Measurements from ENCODE around the gene HTATSF1. TPM values are rescaled to one million over a fixed set of nuclear protein-coding genes. Genes with fewer than 3 reads are reported as not detected.

The HTATSF1 gene
- polyA plus RNA-seq, 1 of the 3 experiments (the other 2 are of a cell fraction) = 2.7 TPM

GRCh38 chrX:136467303-136467702 is 30.1 kb upstream of the HTATSF1 start:
- no peaks in the 10 kb centered on the region for H3K9me3 ChIP-seq
- WGBS (ENCODE audit: low lambda C conversion rate) = 6% methylated on average over 3 of the region's 3 CpGs
- no peak overlapping the region for H3K4me2 ChIP-seq

GRCh38 chrX:136468391-136469103 is 28.8 kb upstream of the HTATSF1 start:
- POLR2A ChIA-PET = no interaction called here
- TF ChIP-seq SIN3A (IDR thresholded peaks at IDR 0.05; ENCODE audit: borderline replicate concordance, low read depth, low read length) (no peak), GATA2 (CRISPR knock-in tag; IDR thresholded peaks at IDR 0.05) (no peak)
- Histone ChIP-seq H3K4me2 (no peak overlapping the region), H3K27ac (ENCODE audit: low read depth in 2 of 2, low read length in 1 of 2) (no peak overlapping the region), H3K9me3 (no peaks in the 10 kb centered on the region), H4K20me1 (ENCODE audit: insufficient read depth) (no peaks in the 10 kb centered on the region), H3K9ac (no peak overlapping the region), H3K9me2 (no peaks in the 10 kb centered on the region), H3K27me3 (ENCODE audit: insufficient read depth) (no peaks in the 10 kb centered on the region; the same call in 1 of the 2 replicates), H3F3A (replicated peaks; ENCODE audit: insufficient read depth) (no peaks in the 10 kb centered on the region), H2AFZ (ENCODE audit: low read depth) (no peak overlapping the region), H3K36me3 (replicated peaks in 1 of 2; ENCODE audit: control insufficient read depth in 1 of 2, insufficient read depth in 2 of 2, low read length in 1 of 2) (no peaks in the 10 kb centered on the region), H3K4me1 (ENCODE audit: control insufficient read depth in 1 of 2, insufficient read depth in 2 of 2, low read depth in 1 of 2, low read length in 1 of 2) (no peaks in the 10 kb centered on the region), H3K4me3 (ENCODE audit: low read depth in 2 of 2, low read length in 1 of 2) (no peak overlapping the region), H3K79me2 (ENCODE audit: insufficient read depth) (no peaks in the 10 kb centered on the region)
- WGBS (ENCODE audit: low lambda C conversion rate) = 41% methylated on average over 2 of the region's 2 CpGs
- CTCF ChIA-PET = no interaction called here
- DNase-seq = no peak

More at GRCh38 chrX:136467303-136467702, 30.1 kb upstream of the HTATSF1 start:
- no peak overlapping the region for H3K27ac ChIP-seq (ENCODE audit: low read depth in 2 of 2, low read length in 1 of 2)
- no peak overlapping the region for H2AFZ ChIP-seq (ENCODE audit: low read depth)
- no peak for TF ChIP-seq GATA2 (CRISPR knock-in tag; IDR thresholded peaks at IDR 0.05)
- no peak for TF ChIP-seq PBX3 (IDR thresholded peaks at IDR 0.05)
- no peak for TF ChIP-seq FOSL2 (IDR thresholded peaks at IDR 0.05; ENCODE audit: borderline replicate concordance, low read depth)
- TF ChIP-seq EZH2phosphoT487 (IDR thresholded peaks at IDR 0.05; ENCODE audit: borderline replicate concordance, low read depth) = no peak
- no peak for TF ChIP-seq RCOR1 (IDR thresholded peaks at IDR 0.05; ENCODE audit: low read length)
- POLR2A ChIA-PET = no interaction called here
- H4K20me1 ChIP-seq (ENCODE audit: insufficient read depth) = no peaks in the 10 kb centered on the region
- H3K4me3 ChIP-seq (ENCODE audit: low read depth in 2 of 2, low read length in 1 of 2) = no peak overlapping the region
- H3F3A ChIP-seq (replicated peaks; ENCODE audit: insufficient read depth) = no peaks in the 10 kb centered on the region
- H3K4me1 ChIP-seq (ENCODE audit: control insufficient read depth in 1 of 2, insufficient read depth in 2 of 2, low read depth in 1 of 2, low read length in 1 of 2) = no peaks in the 10 kb centered on the region
- no peaks in the 10 kb centered on the region for H3K79me2 ChIP-seq (ENCODE audit: insufficient read depth)
- no peak for DNase-seq
- H3K36me3 ChIP-seq (replicated peaks in 1 of 2; ENCODE audit: control insufficient read depth in 1 of 2, insufficient read depth in 2 of 2, low read length in 1 of 2) = no peaks in the 10 kb centered on the region
- CTCF ChIA-PET = interaction anchor here (1.0 to 1.6 kb wide), 3 partner anchors 10 to 199 kb away, joined by 3 to 5 read pairs (median 3); no protein-coding TSS in a partner anchor
- H3K9ac ChIP-seq = no peak overlapping the region
- no peaks in the 10 kb centered on the region; the same call in 1 of the 2 replicates for H3K27me3 ChIP-seq (ENCODE audit: insufficient read depth)
- H3K9me2 ChIP-seq = no peaks in the 10 kb centered on the region

- no peaks in the 10 kb centered on the region for H3K79me2 ChIP-seq (ENCODE audit: insufficient read depth)
- no peaks in the 10 kb centered on the region for H3F3A ChIP-seq (replicated peaks; ENCODE audit: insufficient read depth)
- no peaks in the 10 kb centered on the region for H3K4me1 ChIP-seq (ENCODE audit: control insufficient read depth in 1 of 2, insufficient read depth in 2 of 2, low read depth in 1 of 2, low read length in 1 of 2)
- H3K9ac ChIP-seq = no peak overlapping the region
- H3K9me2 ChIP-seq = no peaks in the 10 kb centered on the region
- CTCF ChIA-PET = interaction anchor here (0.7 kb wide), 1 partner anchor 28 kb away, joined by 4 read pairs; no protein-coding TSS in a partner anchor
- no peaks in the 10 kb centered on the region for H4K20me1 ChIP-seq (ENCODE audit: insufficient read depth)
- H3K4me2 ChIP-seq = no peak overlapping the region
- no peak overlapping the region for H3K27ac ChIP-seq (ENCODE audit: low read depth in 2 of 2, low read length in 1 of 2)
- 10% methylated on average over 4 of the region's 4 CpGs for WGBS (ENCODE audit: low lambda C conversion rate)
- H3K9me3 ChIP-seq = no peaks in the 10 kb centered on the region
- no peaks in the 10 kb centered on the region; the same call in 1 of the 2 replicates for H3K27me3 ChIP-seq (ENCODE audit: insufficient read depth)
- no peak overlapping the region for H3K4me3 ChIP-seq (ENCODE audit: low read depth in 2 of 2, low read length in 1 of 2)
- DNase-seq = no peak
- H2AFZ ChIP-seq (ENCODE audit: low read depth) = no peak overlapping the region
- POLR2A ChIA-PET = no interaction called here
- no peaks in the 10 kb centered on the region for H3K36me3 ChIP-seq (replicated peaks in 1 of 2; ENCODE audit: control insufficient read depth in 1 of 2, insufficient read depth in 2 of 2, low read length in 1 of 2)
- no peak for TF ChIP-seq REST (IDR thresholded peaks at IDR 0.05; ENCODE audit: low read depth, low read length)
- no peak for TF ChIP-seq EP300 (IDR thresholded peaks at IDR 0.05; ENCODE audit: borderline replicate concordance in 1 of 2, low read depth in 1 of 2, low read length in 1 of 2)
- TF ChIP-seq USF2 (IDR thresholded peaks at IDR 0.05; ENCODE audit: borderline replicate concordance, low read depth, low read length) = no peak
- no peak for TF ChIP-seq GATA2 (CRISPR knock-in tag; IDR thresholded peaks at IDR 0.05)
- TF ChIP-seq ELF1 (IDR thresholded peaks at IDR 0.05) = no peak
- no peak for TF ChIP-seq MXI1 (IDR thresholded peaks at IDR 0.05; ENCODE audit: low read depth, low read length)
- TF ChIP-seq NRF1 (IDR thresholded peaks at IDR 0.05; ENCODE audit: low read depth, low read length) = no peak
- no peak for TF ChIP-seq MAX (IDR thresholded peaks at IDR 0.05; ENCODE audit: low read depth)
- no peak for TF ChIP-seq FOSL2 (IDR thresholded peaks at IDR 0.05; ENCODE audit: borderline replicate concordance, low read depth)
- TF ChIP-seq MEF2A (IDR thresholded peaks at IDR 0.05; ENCODE audit: borderline replicate concordance, low read depth) = no peak
- TF ChIP-seq CHD2 (IDR thresholded peaks at IDR 0.05; ENCODE audit: low read length, partially characterized antibody) = no peak
Observed at GRCh38 chrX:136473663-136474062, 23.7 kb upstream of the HTATSF1 start.

Measured in SK-N-SH (cell line).